ENCODE results near the gene FRMD3. TPM values are rescaled to one million over a fixed set of nuclear protein-coding genes. Genes with fewer than 3 reads are reported as not detected.
A peak's percentile ranks its signal among the peaks of the same experiment; 100 is the strongest.
"Not testable (repeated sequence)": the region's sequence is repeated elsewhere in the genome, so short reads cannot be mapped to it uniquely, and the experiment has no call there.

FRMD3 gene
- total and polyA plus RNA-seq, 7 donors = 8.5 to 182 (median 38.7) TPM

- no peak for TF ChIP-seq CTCF (IDR thresholded peaks at IDR 0.05)
- intact Hi-C loops (cut with DNase I) = no loop called here
- peak in 2 of 4 donors; percentile 60 to 74 for ATAC-seq
Measured at GRCh38 chr9:83379045-83379444, 159.2 kb downstream of the FRMD3 start.

GRCh38 chr9:83372957-83373356 is 165.2 kb downstream of the FRMD3 start:
- Histone ChIP-seq H3K27me3 (ENCODE audit: insufficient read depth in 3 of 3, low read length in 2 of 3) (no peaks in the 10 kb centered on the region), H3K4me1 (no peaks in the 10 kb centered on the region), H3K27ac (no peak overlapping the region), H3K4me3 (no peak overlapping the region), H3K36me3 (ENCODE audit: insufficient read depth in 1 of 2, low read depth in 1 of 2) (no peaks in the 10 kb centered on the region), H3K9me3 (no peaks in the 10 kb centered on the region)
- 67 to 78% (median 78%) methylated on average over 5 of the region's 5 CpGs for WGBS, 3 donors
- DNase-seq (no peak), ATAC-seq (no peak)
- TF ChIP-seq CTCF (IDR thresholded peaks at IDR 0.05) = no peak
- intact Hi-C loops (cut with DNase I) = no loop called here

More at GRCh38 chr9:83379045-83379444, 159.2 kb downstream of the FRMD3 start:
- no peaks in the 10 kb centered on the region for H3K27me3 ChIP-seq (ENCODE audit: insufficient read depth in 3 of 3, low read length in 2 of 3)
- DNase-seq = no peak
- H3K4me1 ChIP-seq = no peaks in the 10 kb centered on the region
- no peak overlapping the region for H3K27ac ChIP-seq
- H3K36me3 ChIP-seq (ENCODE audit: insufficient read depth in 1 of 2, low read depth in 1 of 2) = no peaks in the 10 kb centered on the region
- H3K4me3 ChIP-seq = no peak overlapping the region
- H3K9me3 ChIP-seq = peaks cover 4% of the 10 kb centered on the region

GRCh38 chr9:83367326-83367725 is 170.9 kb downstream of the FRMD3 start:
- Histone ChIP-seq H3K4me1 (no peaks in the 10 kb centered on the region), H3K27ac (no peak overlapping the region), H3K9me3 (no peaks in the 10 kb centered on the region), H3K4me3 (no peak overlapping the region), H3K27me3 (ENCODE audit: insufficient read depth in 3 of 3, low read length in 2 of 3) (no peaks in the 10 kb centered on the region), H3K36me3 (ENCODE audit: insufficient read depth in 1 of 2, low read depth in 1 of 2) (no peaks in the 10 kb centered on the region)
- 38 to 59% (median 44%) methylated on average over 2 of the region's 2 CpGs for WGBS, 3 donors
- DNase-seq (no peak), ATAC-seq (no peak)
- intact Hi-C loops (cut with DNase I) = no loop called here
- TF ChIP-seq CTCF (IDR thresholded peaks at IDR 0.05) = no peak

GRCh38 chr9:83362341-83362995 is 175.7 kb downstream of the FRMD3 start:
- Histone ChIP-seq H3K4me3 (no peak overlapping the region), H3K4me1 (no peaks in the 10 kb centered on the region), H3K36me3 (ENCODE audit: insufficient read depth in 1 of 2, low read depth in 1 of 2) (no peaks in the 10 kb centered on the region), H3K27ac (no peak overlapping the region), H3K27me3 (ENCODE audit: insufficient read depth in 3 of 3, low read length in 2 of 3) (no peaks in the 10 kb centered on the region), H3K9me3 (no peaks in the 10 kb centered on the region)
- TF ChIP-seq CTCF (IDR thresholded peaks at IDR 0.05) = no peak
- DNase-seq (no peak), ATAC-seq (no peak)
- intact Hi-C loops (cut with DNase I) = no loop called here

- H3K4me1 ChIP-seq = no peaks in the 10 kb centered on the region
- no peaks in the 10 kb centered on the region for H3K36me3 ChIP-seq (ENCODE audit: insufficient read depth in 1 of 2, low read depth in 1 of 2)
- no peak for TF ChIP-seq CTCF (IDR thresholded peaks at IDR 0.05)
- 89 to 90% (median 89%) methylated on average over 3 of the region's 3 CpGs for WGBS, 3 donors
- DNase-seq (no peak), ATAC-seq (no peak)
- intact Hi-C loops (cut with DNase I) = no loop called here
- H3K4me3 ChIP-seq = no peak overlapping the region
- H3K9me3 ChIP-seq = no peaks in the 10 kb centered on the region
- H3K27ac ChIP-seq = no peak overlapping the region
- H3K27me3 ChIP-seq (ENCODE audit: insufficient read depth in 3 of 3, low read length in 2 of 3) = no peaks in the 10 kb centered on the region
Measured at GRCh38 chr9:83359039-83359438, 179.2 kb downstream of the FRMD3 start.

GRCh38 chr9:83358493-83358892 is 179.7 kb downstream of the FRMD3 start:
- intact Hi-C loops (cut with DNase I); H3K4me3 ChIP-seq; H3K27ac ChIP-seq; H3K36me3 ChIP-seq (ENCODE audit: insufficient read depth in 1 of 2, low read depth in 1 of 2); DNase-seq; H3K4me1 ChIP-seq; H3K9me3 ChIP-seq; H3K27me3 ChIP-seq (ENCODE audit: insufficient read depth in 3 of 3, low read length in 2 of 3); ATAC-seq: not testable (repeated sequence)
- WGBS, 3 donors = 97 to 100% (median 98%) methylated on average over 4 of the region's 4 CpGs
